Fibroblast of villous mesenchyme (primary cell): ENCODE results near the gene RSAD1. TPM values are rescaled to one million over a fixed set of nuclear protein-coding genes. Genes with fewer than 3 reads are reported as not detected.

Source experiments
- DNase-seq: peaks from one replicate; pipeline ENCODE4 v3.0.0-alpha.2; 2010; ENCODE audit warnings: low read depth
- H3K4me3 ChIP-seq: 2 replicates; pipeline ENCODE4 v1.5.1; 2011; ENCODE audit warnings: low read depth, mild to moderate bottlenecking, low read length
- CTCF ChIP-seq: IDR thresholded peaks from 2 replicates; pipeline ENCODE4 v1.5.1; 2012; ENCODE audit warnings: low read depth, mild to moderate bottlenecking, low read length; ENCODE audit not compliant: insufficient read depth
- total RNA-seq: library from RNA; depleted of rRNA; stranded (reverse); fragments of >200 nt; gene quantifications from 2 replicates; pipeline ENCODE4 v1.2.3, GENCODE V29; 2012

Gene RSAD1
- total RNA-seq, 1 donor: 16.8 TPM

- H3K4me3 ChIP-seq: no peak overlapping the region
- TF ChIP-seq CTCF: no peak
- DNase-seq: no peak
These were observed 13.9 kb upstream of the RSAD1 start for GRCh38 chr17:50464736-50465135.

DNA sequence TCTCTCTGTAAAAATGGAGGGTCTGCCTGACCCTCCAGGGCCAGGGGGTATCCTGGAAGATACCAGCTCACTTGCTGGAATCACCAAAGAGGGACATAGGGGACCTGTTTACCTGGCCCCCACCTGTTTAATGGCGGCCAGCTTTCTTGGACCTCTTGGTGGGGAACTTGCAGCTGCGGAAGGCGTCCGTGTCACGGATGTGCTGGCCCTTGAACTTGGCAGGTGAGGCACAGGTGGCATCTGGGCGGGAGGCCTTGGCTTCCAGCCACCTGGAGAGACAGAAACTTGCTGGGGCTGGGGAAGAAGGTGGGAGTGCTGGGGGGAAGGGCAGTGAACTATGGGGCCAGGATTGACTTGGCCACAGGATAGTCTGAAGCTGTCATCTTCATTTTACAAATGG lies 13.5 kb upstream of the RSAD1 start:
- DNase-seq: no peak
- no peak for TF ChIP-seq CTCF
- no peak overlapping the region for H3K4me3 ChIP-seq

- TF ChIP-seq CTCF: no peak
- DNase-seq: no peak
These were observed 13.0 kb upstream of the RSAD1 start for GRCh38 chr17:50465635-50466034.

DNA sequence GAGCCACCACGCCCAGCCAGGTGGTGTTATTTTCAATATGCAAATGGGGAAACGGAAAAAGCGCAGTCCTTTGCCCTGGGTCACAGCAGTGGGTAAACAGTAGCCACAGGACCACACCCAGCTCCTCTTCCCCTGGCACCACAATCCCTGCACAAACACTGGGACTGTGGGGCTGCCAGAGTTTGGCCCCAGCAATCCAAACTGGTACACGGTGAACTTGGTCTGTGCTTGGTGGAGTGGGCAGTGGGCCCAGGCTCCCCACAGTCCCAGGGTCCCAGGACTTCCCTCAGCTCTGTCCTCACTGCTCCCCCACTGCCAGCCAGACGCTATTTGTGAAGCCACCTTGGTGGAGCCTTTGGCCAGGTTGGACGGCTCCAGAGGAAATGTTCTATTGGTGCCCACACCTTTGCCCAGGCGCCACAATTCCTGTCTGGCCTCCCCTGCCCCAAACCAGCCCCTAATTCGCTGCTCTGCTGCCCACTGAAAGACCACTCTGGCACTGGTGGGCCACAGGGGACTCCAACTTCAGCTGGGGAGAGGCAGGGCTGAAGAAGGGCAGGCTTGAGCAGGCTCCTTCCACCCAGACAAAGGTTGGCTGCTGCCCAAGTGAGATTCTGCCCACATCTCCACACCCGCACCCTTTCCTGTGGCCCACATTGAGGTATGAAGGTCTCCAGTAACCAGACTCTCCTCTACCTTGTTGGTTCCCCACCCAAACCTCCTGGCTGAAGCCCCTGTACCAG lies 12.1 kb upstream of the RSAD1 start:
- no peak for DNase-seq
- TF ChIP-seq CTCF: no peak

More at GRCh38 chr17:50465635-50466034, 13.0 kb upstream of the RSAD1 start:
- H3K4me3 ChIP-seq: no peak overlapping the region

GRCh38 chr17:50467114-50467854 lies 11.4 kb upstream of the RSAD1 start:
- DNase-seq: no peak
- H3K4me3 ChIP-seq: no peak overlapping the region
- no peak for TF ChIP-seq CTCF

More for the DNA sequence above, 12.1 kb upstream of the RSAD1 start:
- no peak overlapping the region for H3K4me3 ChIP-seq

DNA sequence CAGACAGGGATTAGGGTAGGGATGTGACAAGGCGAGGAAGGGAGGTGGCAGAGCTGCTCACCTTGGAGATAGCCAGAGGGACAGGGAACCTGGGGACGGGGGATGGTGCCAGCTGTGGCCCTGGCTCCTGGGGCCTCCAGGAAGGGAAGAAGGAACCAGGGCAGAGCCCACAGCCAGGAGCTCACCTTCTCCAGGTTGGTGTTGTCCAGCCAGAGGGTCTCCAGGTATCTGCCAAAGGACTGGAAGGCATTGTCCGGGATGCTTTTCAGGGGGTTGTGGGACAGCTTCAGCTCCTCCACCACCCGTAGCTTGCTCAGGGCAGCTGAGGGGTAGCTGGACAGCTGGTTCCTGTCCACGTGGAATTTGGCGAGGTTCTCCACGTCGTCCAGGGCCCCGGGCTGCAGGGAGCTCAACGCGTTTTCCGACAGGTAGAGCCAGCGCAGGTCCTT lies 10.8 kb upstream of the RSAD1 start:
- TF ChIP-seq CTCF: no peak
- H3K4me3 ChIP-seq: no peak overlapping the region
- DNase-seq: no peak
